MM.1S (cell line): ENCODE measurements around the gene KCNIP4.

Source experiments
- CTCF ChIP-seq: fragments of 300-600 bp; sonication (generic); IDR thresholded peaks from 2 replicates; pipeline ENCODE4 v1.5.1; 2016; ENCODE audit warnings: antibody characterized with exemption, low read length, mixed read lengths
- EZH2 ChIP-seq: fragments of 300-600 bp; sonication (generic); optimal IDR thresholded peaks from 2 replicates; pipeline ENCODE3; 2017; ENCODE audit warnings: low read depth, mild to moderate bottlenecking, antibody characterized with exemption, low read length, mixed read lengths

- no peak for TF ChIP-seq CTCF
- TF ChIP-seq EZH2 = no peak
These were observed 937.5 kb downstream of the KCNIP4 start for GRCh38 chr4:21011106-21011505.
